HG02852 (cell line): Measurements from ENCODE around the gene SEMA5B.

Source experiments
- ATAC-seq: cut with Tn5 transposase; IDR thresholded peaks from one replicate; pipeline ENCODE4 v1.9.1; 2021; ENCODE audit warnings: mild to moderate bottlenecking, moderate library complexity; ENCODE audit not compliant: unreplicated experiment

The SEMA5B gene

GRCh38 chr3:122975163-122975923, 52.2 kb downstream of the SEMA5B start:
- peak; percentile 60 for ATAC-seq

GRCh38 chr3:122974764-122975162, 52.8 kb downstream of the SEMA5B start:
- ATAC-seq = peak; percentile 13

- ATAC-seq = no peak
These were observed 53.5 kb downstream of the SEMA5B start for GRCh38 chr3:122973893-122974615.

- no peak for ATAC-seq
These were observed 55.4 kb downstream of the SEMA5B start for GRCh38 chr3:122972141-122972540.

GRCh38 chr3:122969585-122970469, 57.7 kb downstream of the SEMA5B start:
- ATAC-seq = no peak

- no peak for ATAC-seq
These were observed 59.8 kb downstream of the SEMA5B start for GRCh38 chr3:122967765-122968164.

- no peak for ATAC-seq
These were observed 60.2 kb downstream of the SEMA5B start for GRCh38 chr3:122967356-122967755.

- no peak for ATAC-seq
These were observed 61.5 kb downstream of the SEMA5B start for GRCh38 chr3:122966045-122966444.

GRCh38 chr3:122964811-122965210, 62.8 kb downstream of the SEMA5B start:
- no peak for ATAC-seq

- ATAC-seq = no peak
These were observed 65.4 kb downstream of the SEMA5B start for GRCh38 chr3:122962149-122962548.

GRCh38 chr3:122961146-122961545, 66.4 kb downstream of the SEMA5B start:
- no peak for ATAC-seq

- no peak for ATAC-seq
These were observed 66.9 kb downstream of the SEMA5B start for GRCh38 chr3:122960652-122961051.

GRCh38 chr3:122959339-122959738, 68.2 kb downstream of the SEMA5B start:
- ATAC-seq = no peak

GRCh38 chr3:122957707-122958689, 69.6 kb downstream of the SEMA5B start:
- no peak for ATAC-seq

- no peak for ATAC-seq
These were observed 70.7 kb downstream of the SEMA5B start for GRCh38 chr3:122956693-122957455.

GRCh38 chr3:122955916-122956692, 71.5 kb downstream of the SEMA5B start:
- ATAC-seq = no peak

- ATAC-seq = peak; percentile 56
These were observed 75.0 kb downstream of the SEMA5B start for GRCh38 chr3:122952520-122952919.

- ATAC-seq = no peak
These were observed 79.2 kb downstream of the SEMA5B start for GRCh38 chr3:122948408-122948807.

GRCh38 chr3:122947738-122948137, 79.8 kb downstream of the SEMA5B start:
- no peak for ATAC-seq
